ENCODE results near the gene HHAT. TPM values are rescaled to one million over a fixed set of nuclear protein-coding genes. Genes with fewer than 3 reads are reported as not detected.

The HHAT gene
- total and polyA plus RNA-seq, 2 of the 4 experiments (the other 2 are of a cell fraction), result 1.7 to 2.5 TPM

DNA sequence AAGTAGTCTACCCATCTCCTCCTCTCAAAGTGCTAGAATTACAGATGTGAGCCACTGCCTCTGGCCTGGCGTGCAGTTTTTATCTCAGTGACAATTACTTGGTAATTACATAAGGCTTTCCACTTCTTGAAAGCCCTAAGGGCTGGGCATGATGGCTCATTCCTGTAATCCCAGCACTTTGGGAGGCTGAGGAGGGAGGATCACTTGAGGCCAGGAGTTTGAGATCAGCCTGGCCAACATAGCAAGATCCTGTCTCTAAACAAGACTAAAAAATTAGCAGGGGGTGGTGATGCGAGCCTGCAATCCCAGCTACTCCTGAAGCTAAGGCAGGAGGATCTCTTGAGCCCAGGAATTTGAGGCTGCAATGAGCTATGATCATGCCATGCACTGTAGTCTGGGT lies 7.7 kb downstream of the HHAT start:
- CTCF ChIA-PET, result no interaction called here
- intact Hi-C loops (cut with micrococcal nuclease), result no loop called here
- TF ChIP-seq NFE2L2 (IDR thresholded peaks at IDR 0.05; ENCODE audit: low read depth, low read length), result no peak
- TF ChIP-seq MAZ (IDR thresholded peaks at IDR 0.05; ENCODE audit: borderline replicate concordance, low read depth, low read length), result no peak
- no peak for TF ChIP-seq FOS (IDR thresholded peaks at IDR 0.05; ENCODE audit: low read depth, low read length)
- no peak for TF ChIP-seq POLR2A (IDR thresholded peaks at IDR 0.05; ENCODE audit: low read depth, low read length)
- no peak for TF ChIP-seq RFX5 (IDR thresholded peaks at IDR 0.05; ENCODE audit: low read depth, low read length)
- no peak for TF ChIP-seq MAFK (IDR thresholded peaks at IDR 0.05; ENCODE audit: low read depth, low read length)
- no peak for TF ChIP-seq CHD1 (IDR thresholded peaks at IDR 0.05; ENCODE audit: low read depth, low read length)
- TF ChIP-seq, protein P1, sequence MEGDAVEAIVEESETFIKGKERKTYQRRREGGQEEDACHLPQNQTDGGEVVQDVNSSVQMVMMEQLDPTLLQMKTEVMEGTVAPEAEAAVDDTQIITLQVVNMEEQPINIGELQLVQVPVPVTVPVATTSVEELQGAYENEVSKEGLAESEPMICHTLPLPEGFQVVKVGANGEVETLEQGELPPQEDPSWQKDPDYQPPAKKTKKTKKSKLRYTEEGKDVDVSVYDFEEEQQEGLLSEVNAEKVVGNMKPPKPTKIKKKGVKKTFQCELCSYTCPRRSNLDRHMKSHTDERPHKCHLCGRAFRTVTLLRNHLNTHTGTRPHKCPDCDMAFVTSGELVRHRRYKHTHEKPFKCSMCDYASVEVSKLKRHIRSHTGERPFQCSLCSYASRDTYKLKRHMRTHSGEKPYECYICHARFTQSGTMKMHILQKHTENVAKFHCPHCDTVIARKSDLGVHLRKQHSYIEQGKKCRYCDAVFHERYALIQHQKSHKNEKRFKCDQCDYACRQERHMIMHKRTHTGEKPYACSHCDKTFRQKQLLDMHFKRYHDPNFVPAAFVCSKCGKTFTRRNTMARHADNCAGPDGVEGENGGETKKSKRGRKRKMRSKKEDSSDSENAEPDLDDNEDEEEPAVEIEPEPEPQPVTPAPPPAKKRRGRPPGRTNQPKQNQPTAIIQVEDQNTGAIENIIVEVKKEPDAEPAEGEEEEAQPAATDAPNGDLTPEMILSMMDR (conservative IDR thresholded peaks at IDR 0.05; ENCODE audit: low read depth, low read length), result no peak
- TF ChIP-seq BHLHE40 (IDR thresholded peaks at IDR 0.05; ENCODE audit: low read depth, low read length), result no peak
- TF ChIP-seq RCOR1 (IDR thresholded peaks at IDR 0.05; ENCODE audit: insufficient replicate concordance, low read length), result no peak
- TF ChIP-seq, protein P2, sequence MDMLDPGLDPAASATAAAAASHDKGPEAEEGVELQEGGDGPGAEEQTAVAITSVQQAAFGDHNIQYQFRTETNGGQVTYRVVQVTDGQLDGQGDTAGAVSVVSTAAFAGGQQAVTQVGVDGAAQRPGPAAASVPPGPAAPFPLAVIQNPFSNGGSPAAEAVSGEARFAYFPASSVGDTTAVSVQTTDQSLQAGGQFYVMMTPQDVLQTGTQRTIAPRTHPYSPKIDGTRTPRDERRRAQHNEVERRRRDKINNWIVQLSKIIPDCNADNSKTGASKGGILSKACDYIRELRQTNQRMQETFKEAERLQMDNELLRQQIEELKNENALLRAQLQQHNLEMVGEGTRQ (IDR thresholded peaks at IDR 0.05; ENCODE audit: low read depth, low read length), result no peak
- no peak for TF ChIP-seq RAD21 (IDR thresholded peaks at IDR 0.05; ENCODE audit: low read length)
- TF ChIP-seq CEBPB (IDR thresholded peaks at IDR 0.05; ENCODE audit: low read depth, low read length), result no peak
- TF ChIP-seq, protein P3, sequence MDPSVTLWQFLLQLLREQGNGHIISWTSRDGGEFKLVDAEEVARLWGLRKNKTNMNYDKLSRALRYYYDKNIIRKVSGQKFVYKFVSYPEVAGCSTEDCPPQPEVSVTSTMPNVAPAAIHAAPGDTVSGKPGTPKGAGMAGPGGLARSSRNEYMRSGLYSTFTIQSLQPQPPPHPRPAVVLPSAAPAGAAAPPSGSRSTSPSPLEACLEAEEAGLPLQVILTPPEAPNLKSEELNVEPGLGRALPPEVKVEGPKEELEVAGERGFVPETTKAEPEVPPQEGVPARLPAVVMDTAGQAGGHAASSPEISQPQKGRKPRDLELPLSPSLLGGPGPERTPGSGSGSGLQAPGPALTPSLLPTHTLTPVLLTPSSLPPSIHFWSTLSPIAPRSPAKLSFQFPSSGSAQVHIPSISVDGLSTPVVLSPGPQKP (IDR thresholded peaks at IDR 0.05; ENCODE audit: borderline replicate concordance, low read depth, low read length), result no peak

More for the DNA sequence above, 7.7 kb downstream of the HHAT start:
- Histone ChIP-seq H2AK5ac (ENCODE audit: low read depth, low read length) (no peak overlapping the region), H2AK9ac (replicated peaks; ENCODE audit: low read depth, low read length, poor library complexity) (no peak overlapping the region), H2BK20ac (ENCODE audit: low read depth, low read length) (no peak overlapping the region), H2AFZ (replicated peaks; ENCODE audit: low read length, poor library complexity) (no peak overlapping the region), H3K4me2 (ENCODE audit: low read depth, low read length) (no peak overlapping the region), H3K18ac (ENCODE audit: low read depth, low read length) (no peak overlapping the region), H3K9me3 (ENCODE audit: control insufficient read depth, insufficient read depth, low read length) (no peaks in the 10 kb centered on the region), H2BK15ac (ENCODE audit: low read depth, low read length) (no peak overlapping the region), H3K23ac (ENCODE audit: low read depth, low read length) (no peak overlapping the region), H3K27me3 (ENCODE audit: control insufficient read depth, insufficient read depth, low read length) (0 out of 2 replicates have a peak, but pooled peaks cover 2% of the 10 kb centered on the region), H3K9me1 (ENCODE audit: insufficient read depth, low read length) (no peaks in the 10 kb centered on the region), H4K91ac (ENCODE audit: insufficient read depth, low read depth, low read length) (no peak overlapping the region), H3K56ac (ENCODE audit: extremely low read depth, insufficient read depth, low read length) (no peak overlapping the region), H3K4me1 (ENCODE audit: control insufficient read depth, insufficient read depth, low read length) (no peaks in the 10 kb centered on the region), H3K27ac (ENCODE audit: insufficient read depth, low read length) (no peak overlapping the region), H2BK120ac (ENCODE audit: low read depth, low read length) (no peak overlapping the region), H3K36me3 (ENCODE audit: control insufficient read depth, insufficient read depth, low read length) (no peaks in the 10 kb centered on the region), H3K4me3 (ENCODE audit: insufficient read depth, low read depth, low read length) (no peak overlapping the region), H3K9ac (ENCODE audit: low read depth, low read length) (no peak overlapping the region), H2BK5ac (ENCODE audit: low read depth, low read length, poor library complexity, severe bottlenecking) (no peak overlapping the region), H4K5ac (ENCODE audit: low read depth, low read length) (no peak overlapping the region), H3K14ac (replicated peaks; ENCODE audit: low read depth, low read length) (no peak overlapping the region), H4K20me1 (ENCODE audit: insufficient read depth, low read length) (no peaks in the 10 kb centered on the region), H3K4ac (ENCODE audit: low read depth, low read length) (no peak overlapping the region), H3K79me1 (ENCODE audit: low read depth in 1 of 2, low read length in 2 of 2) (no peaks in the 10 kb centered on the region), H4K8ac (ENCODE audit: low read depth in 2 of 2, low read length in 2 of 2) (no peak overlapping the region)
- ATAC-seq (ENCODE audit: low read depth) (no peak), DNase-seq (no peak)
- in situ Hi-C loops (cut with MboI; ENCODE audit: low sequenced_read_pairs), result no loop called here
- dilution Hi-C loops (cut with HindIII; ENCODE audit: low sequenced_read_pairs, unreplicated experiment), result no loop called here
- POLR2A ChIA-PET (ENCODE audit: unreplicated experiment), result no interaction called here
- no TSS peak for BruUV-seq (replicated peaks)
- WGBS, 2 experiments (ENCODE audit: extremely low coverage in 2 of 2, insufficient read length in 1 of 2), result no CpG with 5 or more reads among the region's 2 CpGs
